Mesendoderm (in vitro differentiated cells): ENCODE data around the gene TNS3.

Source experiments
- DNase-seq: peaks from one replicate; pipeline ENCODE4 v3.0.0; 2013
- H2AK5ac ChIP-seq: 2 replicates; pipeline ENCODE4 v1.6.1; 2013; ENCODE audit warnings: low read length, inconsistent platforms
- H2BK120ac ChIP-seq: 2 replicates; pipeline ENCODE4 v1.6.1; 2013; ENCODE audit warnings: low read depth, mild to moderate bottlenecking, low read length, moderate library complexity, mixed read lengths
- H2BK15ac ChIP-seq: replicated peaks from 2 replicates; pipeline ENCODE4 v1.6.1; 2013; ENCODE audit warnings: low read depth, mild to moderate bottlenecking, moderate library complexity
- H2BK5ac ChIP-seq: 2 replicates; pipeline ENCODE4 v1.6.1; 2013; ENCODE audit warnings: low read length, inconsistent platforms
- H3K18ac ChIP-seq: 2 replicates; pipeline ENCODE4 v1.6.1; 2013; ENCODE audit warnings: mild to moderate bottlenecking, low read length, mixed read lengths
- H3K23ac ChIP-seq: one replicate; pipeline ENCODE4 v1.6.1; 2013; ENCODE audit warnings: low read length
- H3K27ac ChIP-seq: 2 replicates; pipeline ENCODE4 v1.5.1; 2013; ENCODE audit warnings: low read depth, mild to moderate bottlenecking, inconsistent platforms, low read length, moderate library complexity
- H3K27me3 ChIP-seq: 2 replicates; pipeline ENCODE4 v1.6.1; 2013; ENCODE audit warnings: low read length, control low read depth, mild to moderate bottlenecking, inconsistent platforms; ENCODE audit not compliant: insufficient read depth, poor library complexity
- H3K36me3 ChIP-seq: 2 replicates; pipeline ENCODE4 v1.6.1; 2013; ENCODE audit warnings: low read length, inconsistent platforms; ENCODE audit not compliant: control insufficient read depth, insufficient read depth
- H3K4ac ChIP-seq: one replicate; pipeline ENCODE4 v1.6.1; 2013; ENCODE audit warnings: low read depth, mild to moderate bottlenecking, low read length, moderate library complexity
- H3K4me1 ChIP-seq: 2 replicates; pipeline ENCODE4 v1.6.1; 2013; ENCODE audit warnings: low read depth, low read length, inconsistent platforms; ENCODE audit not compliant: control insufficient read depth
- H3K4me2 ChIP-seq: 2 replicates; pipeline ENCODE4 v1.6.1; 2013; ENCODE audit warnings: low read length
- H3K4me3 ChIP-seq: 2 replicates; pipeline ENCODE4 v1.5.1; 2013; ENCODE audit warnings: mild to moderate bottlenecking, low read length
- H3K56ac ChIP-seq: one replicate; pipeline ENCODE4 v1.6.1; 2013; ENCODE audit warnings: low read length
- H3K79me1 ChIP-seq: 2 replicates; pipeline ENCODE4 v1.6.1; 2013; ENCODE audit warnings: low read length, inconsistent platforms
- H3K79me2 ChIP-seq: 2 replicates; pipeline ENCODE4 v1.6.1; 2013; ENCODE audit warnings: mild to moderate bottlenecking, low read length; ENCODE audit not compliant: control insufficient read depth, insufficient read depth
- H3K9ac ChIP-seq: 2 replicates; pipeline ENCODE4 v1.6.1; 2013; ENCODE audit warnings: low read length, inconsistent platforms
- H4K5ac ChIP-seq: one replicate; pipeline ENCODE4 v1.6.1; 2013; ENCODE audit warnings: low read length
- H4K8ac ChIP-seq: one replicate; pipeline ENCODE4 v1.6.1; 2013; ENCODE audit warnings: low read depth, mild to moderate bottlenecking, control low read depth, low read length, moderate library complexity
- WGBS: extraction: QIAGEN DNeasy Blood & Tissue Kit; methylation state at CpG from one replicate; pipeline ENCODE4 v1.1.7; 2013; ENCODE audit warnings: low lambda C conversion rate, missing lambda C conversion rate; ENCODE audit not compliant: insufficient coverage; ENCODE audit errors: extremely low coverage; 5-methylcytosine and 5-hydroxymethylcytosine counted together

Gene TNS3

DNA sequence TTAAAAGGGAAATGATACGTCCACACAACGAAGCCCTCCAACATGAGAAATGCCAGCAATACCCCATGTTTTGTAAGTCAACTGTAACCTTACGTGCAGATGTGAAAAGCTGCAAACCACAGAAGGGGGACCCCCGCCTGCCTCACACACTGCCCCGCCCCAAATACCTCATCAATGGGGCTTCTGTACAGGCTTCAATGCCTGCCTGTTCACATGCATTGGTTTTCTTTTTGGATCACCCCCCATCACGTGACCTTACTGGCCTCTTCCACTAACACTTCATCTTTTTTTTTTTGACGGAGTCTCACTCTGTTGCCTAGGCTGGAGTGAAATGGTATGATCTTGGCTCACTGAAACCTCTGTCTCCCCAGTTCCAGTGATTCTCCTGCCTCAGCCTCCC, 224.0 kb downstream of the TNS3 start:
- Histone ChIP-seq H3K4ac (no peak overlapping the region), H3K4me3 (no peak overlapping the region), H3K23ac (no peak overlapping the region), H3K4me1 (peaks cover 2% of the 10 kb centered on the region), H3K9ac (no peak overlapping the region), H3K79me1 (no peaks in the 10 kb centered on the region), H3K56ac (no peak overlapping the region), H3K27me3 (no peaks in the 10 kb centered on the region), H4K5ac (no peak overlapping the region), H3K79me2 (no peaks in the 10 kb centered on the region), H3K18ac (no peak overlapping the region), H3K4me2 (no peak overlapping the region), H2BK120ac (no peak overlapping the region), H3K27ac (no peak overlapping the region), H3K36me3 (no peaks in the 10 kb centered on the region), H2AK5ac (no peak overlapping the region), H4K8ac (no peak overlapping the region), H2BK5ac (no peak overlapping the region), H2BK15ac (no peak overlapping the region)
- DNase-seq: no peak
- no CpG with 5 or more reads among the region's 7 CpGs for WGBS

DNA sequence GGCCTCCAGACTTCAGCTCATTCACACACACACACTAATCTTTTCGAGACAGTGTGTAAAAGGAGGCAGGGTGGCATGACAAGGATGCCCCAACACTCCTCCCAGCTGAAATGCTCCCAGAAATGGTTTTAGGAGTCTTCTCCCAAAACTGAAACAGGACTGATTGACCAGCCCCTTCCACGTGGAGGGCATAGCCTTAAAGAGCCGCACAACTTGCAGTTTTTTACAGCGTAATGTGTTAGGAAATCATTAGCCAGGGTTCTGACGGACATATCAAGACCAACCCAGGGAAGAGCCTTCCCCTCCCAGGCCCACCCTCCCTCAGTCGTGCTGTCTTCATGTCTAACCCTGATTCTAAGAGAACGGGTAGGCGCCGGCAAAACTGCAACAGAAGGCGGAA, 224.6 kb downstream of the TNS3 start:
- H4K5ac ChIP-seq: no peak overlapping the region
- H3K36me3 ChIP-seq: no peaks in the 10 kb centered on the region
- WGBS: no CpG with 5 or more reads among the region's 10 CpGs
- no peak overlapping the region for H2BK15ac ChIP-seq
- H3K56ac ChIP-seq: no peak overlapping the region
- H2BK120ac ChIP-seq: no peak overlapping the region
- no peaks in the 10 kb centered on the region for H3K27me3 ChIP-seq
- no peak overlapping the region for H3K18ac ChIP-seq
- H3K79me1 ChIP-seq: no peaks in the 10 kb centered on the region
- H4K8ac ChIP-seq: no peak overlapping the region
- no peak for DNase-seq
- no peak overlapping the region for H3K4me2 ChIP-seq
- no peak overlapping the region for H3K4me3 ChIP-seq
- H3K79me2 ChIP-seq: no peaks in the 10 kb centered on the region
- H2AK5ac ChIP-seq: no peak overlapping the region
- no peak overlapping the region for H3K4ac ChIP-seq
- H2BK5ac ChIP-seq: no peak overlapping the region
- peaks cover 2% of the 10 kb centered on the region for H3K4me1 ChIP-seq
- H3K23ac ChIP-seq: no peak overlapping the region
- no peak overlapping the region for H3K9ac ChIP-seq
- H3K27ac ChIP-seq: no peak overlapping the region

DNA sequence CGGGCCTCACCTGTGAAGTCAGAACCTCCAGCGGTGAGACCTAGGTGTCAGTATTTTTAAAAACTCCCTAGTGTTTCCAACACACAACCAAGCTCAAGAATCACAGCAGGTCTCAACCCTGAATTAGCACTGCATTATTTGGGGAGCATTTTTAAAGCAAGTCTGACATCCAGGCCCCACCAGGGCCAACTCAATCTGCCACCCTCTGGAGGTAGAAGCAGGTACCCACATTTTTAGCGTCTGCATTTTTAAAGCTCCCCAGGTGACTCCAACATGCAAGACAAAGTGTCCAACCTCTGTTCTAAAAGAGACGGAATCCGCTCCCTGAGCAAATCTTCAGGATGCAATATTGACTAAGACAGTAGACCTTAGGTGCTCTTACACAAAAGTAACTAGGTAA, 225.7 kb downstream of the TNS3 start:
- H3K9ac ChIP-seq: no peak overlapping the region
- H2AK5ac ChIP-seq: no peak overlapping the region
- no peak overlapping the region for H3K4me2 ChIP-seq
- no peak overlapping the region for H4K8ac ChIP-seq
- no peak overlapping the region for H3K4ac ChIP-seq
- no peak overlapping the region for H2BK5ac ChIP-seq
- peaks cover 2% of the 10 kb centered on the region for H3K4me1 ChIP-seq
- no peaks in the 10 kb centered on the region for H3K27me3 ChIP-seq
- WGBS: no CpG with 5 or more reads among the region's 5 CpGs
- no peak for DNase-seq
- no peaks in the 10 kb centered on the region for H3K36me3 ChIP-seq
- H2BK15ac ChIP-seq: no peak overlapping the region
- H3K4me3 ChIP-seq: no peak overlapping the region
- no peak overlapping the region for H2BK120ac ChIP-seq
- H3K18ac ChIP-seq: no peak overlapping the region
- H3K79me2 ChIP-seq: no peaks in the 10 kb centered on the region
- H3K27ac ChIP-seq: no peak overlapping the region
- no peaks in the 10 kb centered on the region for H3K79me1 ChIP-seq
- H3K23ac ChIP-seq: no peak overlapping the region
- no peak overlapping the region for H3K56ac ChIP-seq
- no peak overlapping the region for H4K5ac ChIP-seq

DNA sequence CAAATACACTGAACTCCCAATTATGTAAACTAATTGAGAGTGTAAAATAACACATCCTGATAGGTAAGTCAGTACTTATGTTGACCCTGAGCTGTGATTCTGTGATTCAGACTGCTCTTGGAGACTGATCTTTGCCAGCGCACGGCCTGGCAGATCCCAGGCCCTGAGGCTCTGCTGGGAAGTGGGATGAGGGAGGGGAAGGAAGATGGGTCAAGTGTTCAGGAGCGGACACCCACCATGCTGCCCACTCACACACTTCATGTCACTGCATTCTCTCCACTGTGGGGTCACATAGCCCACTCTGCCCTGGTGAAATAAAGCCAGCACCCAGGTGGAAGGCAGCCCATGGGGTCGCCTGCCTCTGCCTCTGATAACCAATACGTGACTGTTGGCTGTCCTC, 226.2 kb downstream of the TNS3 start:
- no peak overlapping the region for H3K56ac ChIP-seq
- H3K4ac ChIP-seq: no peak overlapping the region
- H3K4me1 ChIP-seq: peaks cover 2% of the 10 kb centered on the region
- no peaks in the 10 kb centered on the region for H3K79me2 ChIP-seq
- no peak overlapping the region for H3K23ac ChIP-seq
- H3K27me3 ChIP-seq: no peaks in the 10 kb centered on the region
- DNase-seq: no peak
- no peak overlapping the region for H2BK5ac ChIP-seq
- H2BK120ac ChIP-seq: no peak overlapping the region
- H3K36me3 ChIP-seq: no peaks in the 10 kb centered on the region
- no peak overlapping the region for H3K4me3 ChIP-seq
- no peak overlapping the region for H3K18ac ChIP-seq
- no peak overlapping the region for H2BK15ac ChIP-seq
- no peak overlapping the region for H4K8ac ChIP-seq
- no peak overlapping the region for H2AK5ac ChIP-seq
- WGBS: no CpG with 5 or more reads among the region's 5 CpGs
- no peak overlapping the region for H3K27ac ChIP-seq
- no peak overlapping the region for H3K9ac ChIP-seq
- no peak overlapping the region for H3K4me2 ChIP-seq
- H3K79me1 ChIP-seq: no peaks in the 10 kb centered on the region
- no peak overlapping the region for H4K5ac ChIP-seq

DNA sequence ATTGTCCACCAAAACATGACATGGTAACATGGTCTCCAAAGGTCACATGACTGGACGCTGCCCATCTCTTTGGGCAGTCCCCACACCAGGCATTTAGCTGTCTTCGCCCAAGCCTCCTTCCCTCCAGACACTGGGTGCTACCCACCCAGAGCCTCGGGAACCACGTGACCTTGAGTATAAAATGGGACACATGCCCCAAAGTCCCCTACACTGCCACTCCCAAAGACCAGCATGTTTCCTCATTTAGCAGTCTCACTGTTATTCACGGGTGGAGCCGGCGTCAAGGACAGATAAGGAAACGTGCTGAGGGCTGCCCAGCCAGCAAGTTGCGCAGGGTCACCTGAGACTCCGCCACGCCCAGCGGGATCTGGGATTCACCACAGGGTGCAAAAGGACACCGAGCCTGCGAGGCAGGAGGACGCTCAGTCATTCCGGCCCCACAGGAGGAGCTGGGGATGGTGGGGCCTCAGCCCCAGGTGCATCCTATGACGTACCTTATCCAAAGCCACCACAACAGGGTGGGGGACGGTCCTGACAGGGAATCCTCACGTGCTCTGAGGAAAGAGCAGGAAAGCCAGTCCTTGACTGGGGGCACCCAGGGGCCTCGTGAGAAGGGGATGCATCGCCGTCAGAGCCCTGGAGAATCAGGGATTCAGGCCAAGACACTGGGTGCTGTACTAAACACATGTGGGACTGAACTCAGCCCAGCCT, 226.9 kb downstream of the TNS3 start:
- no CpG with 5 or more reads among the region's 22 CpGs for WGBS
- H3K4ac ChIP-seq: no peak overlapping the region
- H3K9ac ChIP-seq: no peak overlapping the region
- H3K18ac ChIP-seq: no peak overlapping the region
- no peak overlapping the region for H2BK120ac ChIP-seq
- H3K36me3 ChIP-seq: no peaks in the 10 kb centered on the region
- no peak for DNase-seq
- H3K27me3 ChIP-seq: no peaks in the 10 kb centered on the region
- H2BK15ac ChIP-seq: no peak overlapping the region
- no peak overlapping the region for H4K8ac ChIP-seq
- H3K56ac ChIP-seq: no peak overlapping the region
- H2AK5ac ChIP-seq: no peak overlapping the region
- H4K5ac ChIP-seq: no peak overlapping the region
- no peak overlapping the region for H3K27ac ChIP-seq
- no peak overlapping the region for H3K23ac ChIP-seq
- H2BK5ac ChIP-seq: no peak overlapping the region
- no peaks in the 10 kb centered on the region for H3K79me2 ChIP-seq
- no peak overlapping the region for H3K4me2 ChIP-seq
- H3K4me1 ChIP-seq: peaks cover 2% of the 10 kb centered on the region
- no peaks in the 10 kb centered on the region for H3K79me1 ChIP-seq
- H3K4me3 ChIP-seq: no peak overlapping the region

DNA sequence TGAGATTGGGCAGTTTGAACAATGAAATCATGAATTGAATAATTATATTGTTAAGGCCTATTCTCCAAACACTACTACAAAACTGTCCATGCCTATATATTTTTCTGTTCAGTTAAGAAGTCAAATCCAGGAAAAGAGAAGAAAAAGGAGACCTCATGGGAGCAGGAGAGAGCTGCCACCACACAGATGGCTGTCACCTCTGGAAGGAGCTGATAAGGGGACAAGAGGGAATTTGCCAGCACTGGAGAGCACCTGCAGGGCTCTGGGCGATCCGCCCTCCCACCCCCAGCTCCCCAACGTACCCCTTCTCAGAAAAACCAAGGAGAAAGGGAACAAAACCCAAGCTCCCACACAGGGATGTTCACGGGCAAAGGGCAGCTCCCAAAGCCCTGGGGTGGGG, 227.8 kb downstream of the TNS3 start:
- Histone ChIP-seq H3K79me2 (no peaks in the 10 kb centered on the region), H3K4me2 (no peak overlapping the region), H2BK5ac (no peak overlapping the region), H3K23ac (no peak overlapping the region), H3K9ac (no peak overlapping the region), H4K8ac (no peak overlapping the region), H3K4me1 (peaks cover 2% of the 10 kb centered on the region), H3K27ac (no peak overlapping the region), H3K79me1 (no peaks in the 10 kb centered on the region), H3K36me3 (no peaks in the 10 kb centered on the region), H3K4me3 (no peak overlapping the region), H4K5ac (no peak overlapping the region), H3K27me3 (no peaks in the 10 kb centered on the region), H3K4ac (no peak overlapping the region), H3K18ac (no peak overlapping the region), H3K56ac (no peak overlapping the region), H2BK15ac (no peak overlapping the region), H2BK120ac (no peak overlapping the region), H2AK5ac (no peak overlapping the region)
- WGBS: no CpG with 5 or more reads among the region's 4 CpGs
- no peak for DNase-seq
